Activated CD8-positive, alpha-beta memory T cell treated with anti-CD3 and anti-CD28 coated beads, Interleukin-2, amount 50 U/mL, for 4 hours (primary cell): ENCODE data around the gene KRTAP5-9.
"Not testable (repeated sequence)": the region's sequence is repeated elsewhere in the genome, so short reads cannot be mapped to it uniquely, and the experiment has no call there.

Experiments
- DNase-seq: peaks from one replicate; pipeline ENCODE4 v3.0.0-alpha.2; 2020

Gene KRTAP5-9, protein sequence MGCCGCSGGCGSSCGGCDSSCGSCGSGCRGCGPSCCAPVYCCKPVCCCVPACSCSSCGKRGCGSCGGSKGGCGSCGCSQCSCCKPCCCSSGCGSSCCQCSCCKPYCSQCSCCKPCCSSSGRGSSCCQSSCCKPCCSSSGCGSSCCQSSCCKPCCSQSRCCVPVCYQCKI

GRCh38 chr11:71548120-71548519 lies at the start of gene KRTAP5-9:
Gene KRTAP5-9 (plus strand): TSS chr11:71548420. CDS start chr11:71548658, 238 bp downstream.
- no peak for DNase-seq

DNA sequence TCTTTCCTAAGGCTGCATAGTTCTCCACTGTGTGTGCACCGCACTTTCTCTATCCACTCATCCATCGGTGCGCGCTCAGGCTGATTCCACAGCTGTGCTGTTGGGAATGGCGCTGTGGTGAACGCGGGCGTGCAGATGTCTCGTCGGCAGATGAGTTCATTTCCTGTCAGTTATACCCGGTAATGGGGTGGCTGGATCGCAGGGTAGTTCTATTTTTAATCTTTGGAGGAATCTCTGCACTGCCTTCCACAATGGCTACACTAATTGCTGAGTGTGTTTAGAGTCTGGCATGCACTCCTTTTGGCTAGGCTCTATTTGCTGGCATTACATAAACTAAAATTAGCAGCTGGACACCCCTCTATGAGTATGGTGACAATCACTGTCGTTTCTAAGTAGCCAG lies 49.1 kb upstream of the KRTAP5-9 start:
- no peak for DNase-seq

DNA sequence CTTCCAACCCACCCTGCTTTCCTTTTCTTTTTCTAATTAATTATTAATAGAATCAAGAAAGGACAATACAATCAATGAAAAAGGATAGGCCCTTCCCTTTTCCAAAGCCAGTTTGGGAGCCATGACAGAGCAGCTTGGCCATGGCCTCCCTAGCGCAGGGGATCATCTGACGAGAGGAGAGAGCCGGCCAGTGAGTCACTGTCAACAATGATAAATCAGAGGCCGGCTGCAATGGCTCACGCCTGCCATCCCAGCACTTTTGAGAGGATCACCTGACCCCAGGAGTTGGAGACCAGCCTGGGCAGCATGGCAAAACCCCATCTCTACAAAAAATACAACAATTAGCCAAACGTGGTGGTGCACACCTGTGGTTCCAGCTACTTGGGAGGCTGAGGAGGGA lies 48.7 kb upstream of the KRTAP5-9 start:
- DNase-seq = no peak

DNA sequence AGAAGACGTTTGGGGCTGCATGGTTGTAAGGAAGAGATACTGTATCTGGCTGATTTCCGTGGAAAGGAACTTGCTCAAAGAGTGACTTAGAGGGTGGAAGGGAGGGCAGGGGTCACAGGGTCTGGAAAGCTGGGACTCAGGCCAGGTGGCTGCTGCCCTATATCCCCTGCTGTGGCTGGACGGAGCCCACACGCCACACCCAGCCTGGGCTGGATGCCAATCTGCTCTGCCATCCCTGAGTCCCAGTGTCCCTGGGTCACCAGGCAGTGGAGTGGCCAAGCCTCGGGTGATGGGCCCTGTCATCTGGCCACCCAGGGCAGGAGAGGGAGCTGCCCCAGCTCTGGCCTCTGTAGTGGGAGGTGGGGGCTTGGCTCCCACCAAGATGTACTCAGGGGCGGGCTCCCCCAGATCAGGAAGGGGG lies 47.6 kb upstream of the KRTAP5-9 start:
- DNase-seq = no peak

DNA sequence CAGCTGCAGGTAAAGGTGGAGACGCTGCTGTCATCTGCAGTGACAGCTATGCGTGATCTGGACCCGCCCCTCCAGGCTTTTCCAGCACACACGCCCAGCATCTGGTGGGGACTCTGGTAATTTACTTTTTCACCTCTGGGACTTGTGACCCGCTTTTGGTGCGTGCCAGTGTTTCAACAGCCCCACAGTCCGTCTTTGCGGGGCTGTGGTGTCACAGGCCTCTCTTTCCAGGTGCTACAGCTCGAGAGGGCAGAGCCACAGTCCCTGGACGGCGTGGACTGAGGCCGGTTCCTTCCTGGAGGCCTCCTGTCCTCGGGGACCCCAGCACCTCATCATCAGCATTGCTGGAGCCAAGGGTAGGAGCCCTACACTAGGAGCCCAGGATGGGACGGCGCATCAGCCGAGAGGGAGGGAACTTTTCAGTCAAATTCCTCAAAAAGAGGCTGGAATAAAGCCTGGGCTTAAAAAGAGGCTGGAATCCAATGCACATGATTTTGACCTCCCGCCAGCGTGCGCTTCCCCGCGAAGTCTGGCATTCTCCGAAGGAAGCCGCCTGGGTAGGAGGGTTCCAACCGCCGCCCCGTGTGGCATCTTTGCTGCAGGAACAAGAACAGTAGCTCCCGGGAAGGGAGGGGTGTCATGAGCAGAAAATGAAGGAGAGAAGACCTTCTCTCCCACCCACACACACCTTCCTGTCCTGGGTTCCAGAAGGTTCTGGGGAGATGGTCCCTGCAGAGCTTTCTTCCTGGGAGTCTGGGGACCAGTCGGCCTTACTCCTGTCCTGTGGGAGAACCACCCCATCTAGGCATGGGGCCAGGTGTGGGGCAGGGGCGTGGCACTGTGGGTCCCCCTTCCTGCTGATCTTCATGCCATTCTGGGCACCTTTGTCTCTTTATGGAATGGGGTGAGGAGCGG lies 46.9 kb upstream of the KRTAP5-9 start:
- DNase-seq = no peak

DNA sequence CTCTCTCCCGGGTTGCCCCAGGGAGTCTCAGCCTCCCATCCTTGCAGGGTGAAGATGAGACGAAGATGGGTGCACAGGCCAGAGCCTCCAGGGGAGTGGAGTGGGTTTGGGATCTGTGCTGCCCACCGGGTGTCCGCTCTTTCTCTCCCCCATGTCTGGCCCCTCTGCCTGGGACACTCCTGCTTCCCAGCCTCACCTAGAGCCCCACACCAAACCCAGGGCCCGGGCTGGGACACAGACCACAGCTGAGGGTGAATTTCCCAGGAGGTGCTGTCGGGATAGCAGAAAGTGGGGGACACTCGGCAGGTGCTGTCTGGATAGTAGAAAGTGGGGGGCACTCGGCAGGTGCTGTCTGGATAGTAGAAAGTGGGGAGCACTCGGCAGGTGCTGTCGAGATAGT lies 46.2 kb upstream of the KRTAP5-9 start:
- DNase-seq = no peak

DNA sequence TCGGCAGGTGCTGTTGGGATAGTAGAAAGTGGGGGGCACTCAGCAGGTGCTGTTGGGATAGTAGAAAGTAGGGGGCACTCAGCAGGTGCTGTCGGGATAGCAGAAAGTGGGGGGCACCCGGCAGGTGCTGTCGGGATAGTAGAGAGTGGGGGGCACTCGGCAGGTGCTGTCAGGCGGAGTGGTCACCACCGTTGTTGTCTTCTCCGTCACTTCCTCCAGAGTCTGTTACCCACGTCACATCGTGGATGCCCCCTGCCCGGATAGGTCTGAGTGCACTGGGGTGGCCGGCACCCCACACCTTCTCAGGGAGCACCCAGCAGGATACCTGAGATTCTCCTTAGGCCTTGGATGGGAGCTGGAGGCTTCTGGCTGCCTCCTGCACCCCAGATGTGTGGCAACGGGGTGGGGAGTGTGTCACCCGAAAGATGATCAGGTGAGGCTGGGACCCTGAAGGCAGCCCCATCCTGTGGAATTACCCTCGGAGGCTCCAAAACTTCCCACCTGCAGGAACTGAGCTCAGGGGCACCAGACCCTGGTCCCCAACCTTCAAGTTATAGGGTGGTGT lies 45.3 kb upstream of the KRTAP5-9 start:
- DNase-seq = no peak

DNA sequence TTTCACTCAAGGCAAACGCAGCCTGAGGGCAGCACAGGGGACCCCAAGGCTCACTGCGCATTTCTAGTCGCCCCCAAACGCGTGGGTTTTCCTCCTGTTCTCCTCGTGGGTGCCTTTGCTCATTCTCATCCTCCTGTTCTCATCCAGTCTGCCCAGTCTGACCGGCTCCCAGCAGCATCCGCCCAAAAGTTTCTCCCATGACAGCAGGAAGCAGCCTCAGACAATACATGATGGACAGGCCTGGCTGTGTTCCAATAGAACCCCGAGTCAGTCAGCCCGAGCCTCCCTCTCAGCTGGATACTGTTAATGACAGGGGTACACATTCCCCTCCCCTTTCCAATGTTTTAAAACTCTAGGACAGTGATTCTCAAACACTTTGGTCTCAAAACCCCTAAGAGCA lies 43.7 kb upstream of the KRTAP5-9 start:
- no peak for DNase-seq

DNA sequence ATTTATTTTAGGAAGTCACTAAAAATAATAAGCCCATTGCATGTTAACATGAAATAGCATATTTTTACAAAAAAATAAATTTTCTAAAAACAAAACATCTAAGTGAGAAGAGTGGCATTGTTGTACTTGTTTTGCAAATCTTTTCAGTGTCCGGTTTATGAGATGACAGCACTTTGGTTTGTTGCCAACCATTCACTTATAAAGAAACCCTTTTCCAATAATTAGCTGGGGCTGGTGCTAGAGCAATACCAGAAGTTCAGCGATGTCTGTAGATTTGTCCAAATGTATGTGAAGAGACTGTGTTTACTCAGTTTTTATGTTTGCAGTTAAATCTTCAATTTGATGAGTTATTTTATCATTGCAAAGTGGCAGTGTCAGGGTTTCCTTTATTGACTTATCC lies 43.2 kb upstream of the KRTAP5-9 start:
- no peak for DNase-seq

DNA sequence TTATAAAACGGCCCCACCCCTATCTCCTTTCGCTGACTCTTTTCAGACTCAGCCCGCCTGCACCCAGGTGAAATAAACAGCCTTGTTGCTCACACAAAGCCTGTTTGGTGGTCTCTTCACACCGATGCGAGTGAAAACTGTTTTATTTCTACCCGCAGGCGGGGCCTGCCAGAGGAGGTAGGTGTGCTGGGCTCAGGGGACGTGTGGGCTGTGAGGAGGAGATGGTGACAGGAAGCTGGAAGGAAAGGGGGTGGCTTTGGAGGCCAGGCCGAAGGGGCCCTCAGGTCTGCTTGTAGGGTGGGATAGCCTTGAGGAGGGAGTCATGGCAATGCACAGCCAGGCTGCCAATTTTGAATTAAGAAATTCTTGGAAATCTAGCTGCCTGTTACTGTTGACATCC lies 42.4 kb upstream of the KRTAP5-9 start:
- DNase-seq = no peak

- DNase-seq = no peak
These were observed 41.1 kb upstream of the KRTAP5-9 start for GRCh38 chr11:71507102-71507501.

- DNase-seq = no peak
These were observed 29.4 kb upstream of the KRTAP5-9 start for GRCh38 chr11:71518506-71519471.

DNA sequence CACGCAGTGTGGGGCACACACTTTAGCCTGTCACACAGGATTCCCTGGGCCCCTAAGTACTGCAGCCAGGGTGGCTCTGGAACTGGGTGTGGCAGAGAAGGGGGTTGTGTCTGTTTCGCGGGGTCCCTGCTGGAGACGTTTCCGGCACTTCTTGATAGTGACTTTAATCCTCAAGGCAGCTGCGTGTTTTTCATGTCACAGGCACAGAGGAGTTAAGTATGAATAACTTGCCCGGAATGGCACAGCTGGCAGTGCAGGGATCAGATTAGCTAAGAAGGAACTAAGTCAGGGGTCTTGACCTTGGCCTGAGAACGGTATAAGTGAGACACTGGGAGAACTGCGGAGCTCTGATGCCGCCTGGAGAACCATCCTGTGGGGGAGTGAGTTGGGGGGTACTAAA lies 28.7 kb upstream of the KRTAP5-9 start:
- DNase-seq = no peak

DNA sequence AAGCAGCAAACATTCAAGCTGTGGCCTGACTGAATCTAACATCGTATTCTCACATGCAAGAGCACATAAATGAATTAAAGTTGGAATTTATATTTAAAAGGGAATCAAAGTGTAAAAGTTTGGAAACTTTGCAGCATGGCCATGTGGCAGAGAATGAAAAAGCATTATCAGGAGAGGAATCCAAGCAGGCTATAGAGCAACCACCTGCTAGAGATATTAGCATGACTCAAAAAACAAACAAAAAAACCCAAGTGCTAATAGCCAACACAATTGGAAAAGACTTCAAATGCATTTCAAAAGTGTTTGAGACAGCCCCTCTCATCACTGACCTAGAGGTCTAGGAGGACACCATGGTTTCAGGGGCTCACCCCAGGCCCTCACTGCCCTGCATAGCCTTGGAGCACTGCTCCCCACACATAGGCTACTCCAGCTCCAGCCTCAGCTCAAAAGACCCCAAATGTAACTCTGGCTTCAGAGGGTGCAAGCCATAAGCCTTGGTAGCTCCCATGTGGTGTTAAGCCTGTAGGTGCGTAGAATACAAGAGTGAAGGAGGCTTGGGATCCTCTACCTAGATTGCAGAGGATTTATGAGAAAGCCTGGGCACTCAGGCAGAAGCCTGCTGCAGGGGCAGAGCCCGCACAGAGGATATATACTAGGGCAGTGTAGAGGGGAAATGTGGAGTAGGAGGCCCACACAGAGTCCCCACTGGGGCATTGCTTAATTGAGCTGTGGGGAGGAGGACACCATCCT lies 22.9 kb upstream of the KRTAP5-9 start:
- DNase-seq = no peak

GRCh38 chr11:71525938-71526495 lies 22.2 kb upstream of the KRTAP5-9 start:
- no peak for DNase-seq

- DNase-seq = not testable (repeated sequence)
These were observed 21.2 kb upstream of the KRTAP5-9 start, which contains the start of gene KRTAP5-7 for GRCh38 chr11:71526796-71527575. Gene KRTAP5-7 (plus strand): TSS chr11:71527267. CDS start chr11:71527301, 34 bp downstream.

DNA sequence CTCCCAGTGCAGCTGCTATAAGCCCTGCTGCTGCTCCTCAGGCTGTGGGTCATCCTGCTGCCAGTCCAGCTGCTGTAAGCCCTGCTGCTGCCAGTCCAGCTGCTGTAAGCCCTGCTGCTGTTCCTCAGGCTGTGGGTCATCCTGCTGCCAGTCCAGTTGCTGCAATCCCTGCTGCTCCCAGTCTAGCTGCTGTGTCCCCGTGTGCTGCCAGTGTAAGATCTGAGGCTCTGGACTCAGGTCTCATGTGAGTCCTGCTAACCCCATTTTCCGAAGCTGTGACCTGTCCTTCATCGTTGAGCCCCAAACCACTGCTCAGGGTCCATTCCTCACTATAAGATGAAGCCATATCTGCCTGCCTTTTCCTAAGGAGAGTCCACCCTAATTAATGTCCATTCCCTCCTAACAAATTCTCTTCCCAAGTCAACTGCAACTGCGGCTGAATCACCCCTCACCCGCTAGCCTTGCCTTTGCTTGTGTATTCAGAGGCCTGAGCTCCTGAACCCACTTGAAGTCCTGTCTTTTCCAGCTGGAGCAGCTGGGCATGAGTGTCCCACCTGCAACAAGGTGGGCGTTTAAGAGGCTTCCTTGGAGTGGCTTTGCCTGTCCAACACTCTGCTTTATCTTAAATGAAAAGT lies 20.5 kb upstream of the KRTAP5-9 start:
- no peak for DNase-seq

DNA sequence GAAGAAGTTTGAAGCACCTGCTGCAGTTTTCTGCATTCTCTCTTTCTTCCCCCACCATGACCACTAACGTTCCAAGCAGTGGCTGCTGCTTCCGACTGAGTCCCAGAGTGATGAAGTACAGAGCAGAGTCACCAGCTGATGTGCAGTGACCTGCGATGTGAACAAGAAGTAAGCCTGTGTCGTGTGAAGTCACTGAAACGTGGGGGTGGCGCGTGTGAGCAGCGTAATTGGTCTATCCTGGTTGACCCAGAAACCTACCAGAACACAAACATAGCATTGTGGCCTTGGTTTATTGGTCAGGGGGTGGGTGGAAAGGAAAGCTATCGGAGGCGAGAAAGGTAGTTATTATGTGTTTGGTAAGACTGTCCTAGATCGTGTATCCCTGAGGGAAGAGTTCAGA lies 17.6 kb upstream of the KRTAP5-9 start:
- DNase-seq = no peak

GRCh38 chr11:71532036-71532610 lies 16.1 kb upstream of the KRTAP5-9 start:
- no peak for DNase-seq
